GM19035 (cell line): ENCODE results near the gene ENOX1.
"Not testable (repeated sequence)": the region's sequence is repeated elsewhere in the genome, so short reads cannot be mapped to it uniquely, and the experiment has no call there.

Source experiments
- ATAC-seq: cut with Tn5 transposase; IDR thresholded peaks from one replicate; pipeline ENCODE4 v1.9.1; 2021; ENCODE audit not compliant: unreplicated experiment

The ENOX1 gene

DNA sequence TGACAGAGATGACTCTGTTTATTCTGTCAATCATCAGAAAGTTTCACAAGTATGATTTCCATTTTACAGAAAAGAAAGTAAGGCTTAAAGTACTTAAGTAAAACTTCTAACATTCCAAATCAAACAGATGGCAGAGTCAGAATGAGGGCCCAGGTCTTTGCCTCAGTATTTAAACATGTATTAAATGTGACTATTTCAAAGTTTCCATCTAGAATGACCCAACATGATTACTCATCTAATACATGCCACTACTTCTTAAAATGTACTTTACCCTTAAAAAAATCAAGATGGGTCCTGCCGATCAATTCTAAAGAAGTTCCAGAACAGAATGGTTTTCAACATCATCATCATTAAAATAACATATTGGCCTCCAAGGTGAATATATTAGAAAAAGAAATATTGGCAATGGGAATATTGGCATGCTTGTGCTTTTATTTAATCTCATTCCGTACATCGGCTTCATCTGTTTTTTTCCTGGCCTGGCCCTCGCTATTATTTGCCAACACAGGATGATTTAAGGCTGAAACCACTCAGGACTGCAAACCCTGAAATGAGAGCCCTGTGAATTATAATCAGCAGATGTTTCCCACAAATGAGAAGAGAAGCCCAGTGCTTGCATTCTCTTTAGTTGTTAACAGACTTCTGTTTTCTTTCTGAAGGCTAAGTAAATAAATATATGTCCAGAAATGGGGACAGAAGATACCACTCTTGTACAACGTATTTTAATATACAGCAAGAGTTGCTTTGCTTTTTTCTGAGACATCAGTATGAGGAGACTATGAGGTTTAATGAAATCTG is 423.4 kb downstream of the ENOX1 start:
- no peak for ATAC-seq

GRCh38 chr13:43362556-43362955 is 424.2 kb downstream of the ENOX1 start:
- no peak for ATAC-seq

DNA sequence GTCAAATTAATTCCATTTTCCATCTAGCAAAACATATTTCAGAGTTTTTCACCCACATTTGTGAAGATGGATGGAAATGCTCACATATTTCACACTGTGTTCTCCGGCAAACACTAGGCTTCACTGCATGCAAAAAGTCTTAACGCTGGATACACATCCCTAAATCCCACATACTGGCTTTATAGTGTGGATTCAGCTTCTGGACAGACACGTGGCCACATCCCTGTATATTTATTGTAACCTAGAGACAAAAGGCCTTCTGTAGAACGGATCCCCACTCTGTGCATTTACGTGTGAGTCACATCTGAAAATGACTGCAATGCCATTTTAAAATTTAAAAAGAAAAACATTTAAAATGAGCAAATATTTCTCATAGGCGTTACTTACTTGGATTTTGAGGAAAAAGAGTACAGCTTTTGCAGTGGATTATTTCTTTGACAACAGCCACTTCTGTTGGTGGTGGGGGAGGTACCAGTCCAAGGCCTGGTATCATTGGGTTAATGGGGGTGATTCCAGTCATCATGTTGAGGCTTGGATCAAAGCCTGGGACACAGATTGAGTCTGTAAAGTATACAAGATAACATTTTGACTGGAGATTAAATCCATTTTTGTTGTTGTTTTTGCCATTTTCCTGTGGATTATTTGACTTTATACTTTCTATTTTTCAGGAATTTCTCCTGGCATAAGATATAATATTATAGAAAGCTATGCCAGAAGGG is 425.7 kb downstream of the ENOX1 start:
- no peak for ATAC-seq

DNA sequence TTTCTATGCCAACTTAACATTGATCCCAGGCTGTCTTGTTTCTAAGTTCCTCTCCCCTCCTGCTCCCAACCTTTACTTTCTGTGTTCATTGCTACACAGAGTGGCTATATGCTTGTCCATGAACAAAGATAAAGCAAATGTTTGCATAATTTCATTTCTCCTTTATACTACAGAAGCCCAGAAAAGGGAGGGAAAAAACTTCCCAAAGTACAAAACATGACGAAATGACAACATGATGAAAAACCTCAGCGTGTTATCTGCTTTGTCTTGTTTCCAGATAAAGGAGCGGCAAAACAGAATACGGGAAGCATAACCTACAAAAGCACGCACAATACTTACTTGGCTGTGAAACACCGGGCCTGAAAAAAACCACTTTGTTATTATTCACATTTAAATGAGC is 426.6 kb downstream of the ENOX1 start:
- ATAC-seq, result no peak

- no peak for ATAC-seq
These were observed 427.2 kb downstream of the ENOX1 start for GRCh38 chr13:43359536-43359935.

- ATAC-seq, result no peak
These were observed 429.2 kb downstream of the ENOX1 start for GRCh38 chr13:43357564-43357963.

- ATAC-seq, result no peak
These were observed 430.2 kb downstream of the ENOX1 start for GRCh38 chr13:43356567-43356966.

GRCh38 chr13:43355774-43356173 is 431.0 kb downstream of the ENOX1 start:
- ATAC-seq, result no peak

DNA sequence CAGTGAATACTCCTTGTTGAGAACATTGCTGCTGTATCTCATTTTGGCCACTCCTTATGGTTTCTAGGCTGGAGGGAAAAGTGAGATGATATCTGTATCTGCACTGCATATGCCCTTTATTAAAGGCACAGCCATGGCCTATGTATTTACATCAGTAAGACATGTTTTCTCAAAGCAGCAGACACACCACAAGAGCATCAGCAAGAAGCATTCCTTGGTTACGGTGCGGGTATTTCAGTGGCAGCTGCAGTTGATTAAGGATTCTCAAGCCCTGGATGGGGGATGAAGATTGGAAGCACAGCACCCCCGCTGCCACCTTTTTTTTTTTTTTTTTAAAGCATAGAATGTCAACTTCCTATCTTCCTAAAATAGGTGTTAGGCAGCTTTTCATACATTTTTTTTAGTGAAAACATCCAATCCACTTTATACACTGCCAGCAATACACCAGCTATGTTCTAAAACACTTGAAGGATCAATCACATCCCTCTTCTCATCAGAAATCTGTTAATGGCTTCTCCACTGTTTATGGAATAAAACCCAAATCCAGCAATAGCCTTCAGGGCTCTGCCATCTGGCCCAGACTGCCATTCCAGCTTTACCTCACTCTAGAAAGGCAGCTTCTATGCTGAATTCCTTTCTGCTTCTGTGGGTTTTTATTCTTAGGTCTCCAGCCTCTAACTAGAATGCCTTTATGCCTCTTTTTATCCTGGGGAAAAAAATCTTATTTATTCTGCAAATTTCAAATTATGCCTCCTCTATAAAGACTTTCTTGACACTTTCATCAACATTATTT is 432.4 kb downstream of the ENOX1 start:
- ATAC-seq, result no peak

DNA sequence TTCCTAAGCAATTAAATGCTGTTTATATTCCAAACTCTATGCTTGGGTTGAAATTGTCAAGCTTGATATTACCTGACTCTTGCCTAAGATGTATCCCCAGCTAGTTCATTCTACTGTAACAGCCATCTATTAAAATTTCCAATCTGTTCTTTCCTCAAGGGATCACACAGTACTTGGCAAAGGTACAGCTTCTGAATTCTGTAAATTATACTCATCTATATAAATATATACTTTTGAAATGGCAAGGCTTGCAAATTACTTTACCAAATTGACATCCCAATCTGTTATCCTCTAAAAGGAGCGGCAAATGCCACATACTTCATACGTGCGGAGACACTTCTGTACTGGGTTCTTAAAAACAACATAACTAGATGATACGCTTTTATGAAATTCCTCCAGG is 433.1 kb downstream of the ENOX1 start:
- no peak for ATAC-seq

DNA sequence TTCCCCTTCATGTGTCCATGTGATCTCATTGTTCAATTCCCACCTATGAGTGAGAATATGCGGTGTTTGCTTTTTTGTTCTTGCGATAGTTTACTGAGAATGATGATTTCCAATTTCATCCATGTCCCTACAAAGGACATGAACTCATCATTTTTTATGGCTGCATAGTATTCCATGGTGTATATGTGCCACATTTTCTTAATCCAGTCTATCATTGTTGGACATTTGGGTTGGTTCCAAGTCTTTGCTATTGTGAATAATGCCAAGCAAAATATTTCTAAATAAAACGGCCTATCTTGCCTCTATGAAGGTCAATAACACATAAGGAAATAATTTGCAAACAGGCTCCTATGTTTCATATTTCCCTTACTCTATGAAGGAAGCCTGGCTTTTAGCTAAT is 435.2 kb downstream of the ENOX1 start:
- ATAC-seq, result not testable (repeated sequence)

- ATAC-seq, result no peak
These were observed 438.4 kb downstream of the ENOX1 start for GRCh38 chr13:43348397-43348796.

GRCh38 chr13:43347877-43348276 is 438.9 kb downstream of the ENOX1 start:
- ATAC-seq, result no peak

GRCh38 chr13:43346427-43346826 is 440.3 kb downstream of the ENOX1 start:
- no peak for ATAC-seq

DNA sequence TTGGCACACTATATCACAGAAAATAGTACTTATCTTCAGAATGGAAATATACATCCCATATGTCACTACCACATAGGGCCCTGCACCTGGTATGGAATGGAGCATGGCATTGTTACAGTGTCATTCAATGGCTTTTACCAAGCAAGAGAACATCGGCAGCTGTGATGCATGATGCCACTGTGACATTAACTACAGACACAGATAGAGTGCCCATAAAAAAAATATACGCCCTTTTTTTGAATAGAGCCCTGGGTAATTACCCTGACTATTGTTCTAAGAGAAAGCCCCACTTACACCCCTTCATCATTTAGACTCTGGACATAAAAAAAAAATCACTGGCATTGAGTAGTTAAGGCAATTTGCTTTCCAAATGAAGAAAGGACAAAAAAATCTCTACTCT is 443.1 kb downstream of the ENOX1 start:
- ATAC-seq, result no peak

DNA sequence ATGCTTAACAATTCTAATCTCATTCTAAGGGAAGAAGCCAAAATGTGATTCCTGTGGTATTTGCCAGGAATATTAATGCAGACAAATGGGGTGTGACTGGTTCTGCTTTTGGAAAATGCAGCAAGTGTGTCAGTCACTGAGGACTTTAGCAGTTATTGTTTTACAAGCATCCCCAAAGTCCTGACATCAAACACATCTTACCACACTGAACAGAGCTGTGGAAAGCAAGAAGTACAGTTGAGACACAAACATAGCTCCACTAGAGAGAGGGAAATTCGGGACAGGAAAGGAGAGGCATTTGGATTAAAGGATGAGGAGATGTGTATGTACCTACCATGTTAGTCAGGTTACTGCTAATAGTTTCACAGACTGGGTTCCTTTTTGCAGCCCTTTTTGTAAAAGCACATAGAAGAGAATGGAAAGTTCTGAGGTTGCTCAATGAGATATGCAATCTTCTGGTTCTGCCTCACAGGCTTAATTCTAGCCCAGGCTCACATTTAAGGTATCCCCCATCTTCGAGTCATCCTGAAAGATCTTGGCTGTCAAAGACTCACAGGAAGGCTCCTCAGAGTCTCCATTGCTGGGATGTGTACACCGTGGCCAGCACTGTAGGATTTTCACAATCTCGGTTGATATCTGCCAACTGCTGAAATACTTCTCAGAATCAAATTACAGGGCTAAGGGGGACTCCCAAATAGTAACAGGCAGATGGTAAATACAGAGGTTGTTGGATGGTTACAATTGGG is 446.8 kb downstream of the ENOX1 start:
- no peak for ATAC-seq

DNA sequence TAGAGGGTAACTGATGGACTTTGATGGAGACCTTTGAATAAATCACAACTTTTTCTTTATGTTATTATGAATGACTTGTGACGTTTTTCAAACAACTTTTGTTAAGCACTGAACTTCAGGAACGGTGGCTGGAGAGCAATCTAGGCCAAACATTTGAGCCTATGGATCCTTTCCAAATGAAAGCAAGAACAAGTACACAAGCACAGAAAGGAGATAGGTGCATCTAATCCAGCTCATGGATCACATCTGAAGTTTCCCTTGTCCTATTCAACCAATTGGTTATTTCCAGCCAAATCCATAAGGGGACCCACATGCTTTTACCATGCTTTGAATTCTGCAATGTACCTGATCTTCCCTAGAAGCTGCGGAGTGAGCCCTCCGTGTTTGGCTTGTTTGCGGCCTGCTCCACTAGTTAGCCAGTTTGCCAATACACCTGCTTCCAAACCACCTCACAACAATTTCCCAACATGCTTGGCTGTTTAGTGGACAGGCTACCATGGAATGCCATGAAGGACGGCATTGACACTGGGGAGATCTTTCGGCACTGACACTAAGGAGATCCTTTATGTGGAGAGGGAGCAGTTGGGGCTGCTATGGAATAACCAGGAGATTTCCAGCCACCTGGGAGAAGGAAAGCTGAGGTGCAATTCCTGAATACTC is 447.5 kb downstream of the ENOX1 start:
- no peak for ATAC-seq

DNA sequence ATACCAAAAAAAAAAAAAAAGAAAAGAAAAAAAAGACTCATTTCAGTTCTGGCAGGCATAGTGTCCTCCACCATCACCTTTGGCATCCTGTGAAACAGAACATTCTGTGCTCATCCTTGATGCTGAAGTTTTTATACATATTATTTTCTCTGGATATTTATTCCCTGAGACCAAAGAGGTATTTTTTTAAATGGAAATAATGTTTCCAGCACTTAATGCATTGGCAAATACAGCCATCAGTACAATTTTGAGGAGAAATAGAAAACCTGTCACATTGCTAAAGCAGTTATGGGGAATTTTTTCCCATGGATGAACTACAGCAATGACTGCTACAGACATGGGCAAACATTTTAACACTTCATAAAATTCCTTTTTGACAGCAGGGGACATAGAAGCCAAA is 451.0 kb downstream of the ENOX1 start:
- ATAC-seq, result no peak

GRCh38 chr13:43333176-43333575 is 453.6 kb downstream of the ENOX1 start:
- ATAC-seq, result no peak

DNA sequence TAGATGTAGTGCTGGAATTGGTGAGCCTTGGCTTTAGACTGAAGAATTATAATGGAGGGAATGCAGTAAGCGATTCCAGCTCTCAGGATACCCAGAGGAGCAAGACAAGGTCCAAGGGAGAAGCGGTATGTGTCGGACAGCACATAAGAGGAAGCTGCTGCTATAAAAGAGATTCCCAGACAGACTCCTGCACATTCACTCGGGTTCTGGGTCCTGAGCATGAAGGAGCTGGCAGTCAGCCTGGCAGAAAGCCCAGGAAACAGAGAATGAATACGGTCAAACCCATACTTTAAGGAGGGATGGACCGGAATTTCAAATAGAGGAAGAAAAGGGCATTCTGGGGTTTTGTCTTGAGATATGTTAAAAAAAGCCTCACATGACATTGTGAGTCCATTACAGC is 455.1 kb downstream of the ENOX1 start:
- ATAC-seq, result no peak

- no peak for ATAC-seq
These were observed 457.1 kb downstream of the ENOX1 start for GRCh38 chr13:43329702-43330101.
